ENCODE measurements around the gene UROC1. TPM values are rescaled to one million over a fixed set of nuclear protein-coding genes. Genes with fewer than 3 reads are reported as not detected.

The UROC1 gene
- total RNA-seq, 1 donor from 2014 or later: not detected

DNA sequence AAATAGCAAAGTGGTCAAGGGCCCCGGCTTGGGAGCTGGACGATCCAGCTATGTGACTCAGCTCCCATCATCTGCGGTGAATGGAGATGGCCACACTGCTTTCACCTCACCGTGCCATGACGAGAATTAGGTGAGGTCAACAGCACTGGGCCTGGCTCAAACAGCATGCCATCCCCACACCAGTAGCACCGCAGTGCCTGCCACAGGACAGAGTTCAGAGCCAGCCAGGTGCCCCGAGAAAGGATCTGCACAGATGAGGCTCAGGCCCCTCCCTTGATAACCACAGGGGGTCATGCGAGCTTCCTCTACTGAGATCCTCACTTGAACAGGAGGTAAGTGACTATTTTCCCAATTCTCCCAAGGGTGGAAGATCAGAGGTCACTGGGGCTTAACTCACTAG lies 71.3 kb downstream of the UROC1 start:
- DNase-seq (ENCODE audit: low read depth): no peak

DNA sequence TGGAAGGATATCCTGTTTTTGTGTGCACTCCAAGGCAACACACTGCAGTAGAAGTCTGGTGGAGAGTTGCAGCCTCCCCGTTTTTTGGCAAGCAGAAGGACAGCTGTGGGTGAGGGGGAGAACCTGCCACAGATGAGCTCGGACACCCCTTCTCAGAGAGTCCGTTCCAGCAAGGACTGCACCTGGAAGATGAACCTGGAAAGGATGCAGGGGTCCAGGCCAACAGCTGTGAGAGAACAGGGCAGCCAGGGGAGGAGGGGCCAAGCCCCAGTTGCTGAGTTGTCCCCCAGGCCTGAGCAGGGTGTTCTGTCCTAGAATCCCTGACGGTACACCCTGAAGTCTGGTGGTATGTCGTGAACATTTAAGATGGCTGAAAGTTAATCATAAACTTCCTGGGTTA lies 72.1 kb downstream of the UROC1 start:
- no peak for DNase-seq (ENCODE audit: low read depth)

DNA sequence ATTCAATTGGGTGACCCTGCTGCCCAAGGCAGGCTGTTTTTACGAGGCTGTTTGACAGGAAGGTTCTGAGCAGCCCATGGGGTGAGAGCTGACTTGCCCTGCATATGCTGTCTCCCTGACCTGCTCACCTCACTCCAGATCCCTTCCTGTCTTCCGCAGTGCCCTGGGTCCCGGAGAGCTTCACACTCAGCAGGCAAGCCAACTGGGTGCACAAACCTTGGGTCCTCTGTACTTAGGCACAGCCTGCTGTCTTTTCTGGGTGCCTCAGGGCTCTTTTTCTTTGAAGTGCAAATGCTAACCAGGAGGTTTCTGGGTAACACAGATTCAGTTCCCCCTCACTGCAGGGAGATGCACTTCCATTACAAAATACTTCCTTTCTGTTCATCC lies 74.7 kb downstream of the UROC1 start:
- no peak for DNase-seq (ENCODE audit: low read depth)

DNA sequence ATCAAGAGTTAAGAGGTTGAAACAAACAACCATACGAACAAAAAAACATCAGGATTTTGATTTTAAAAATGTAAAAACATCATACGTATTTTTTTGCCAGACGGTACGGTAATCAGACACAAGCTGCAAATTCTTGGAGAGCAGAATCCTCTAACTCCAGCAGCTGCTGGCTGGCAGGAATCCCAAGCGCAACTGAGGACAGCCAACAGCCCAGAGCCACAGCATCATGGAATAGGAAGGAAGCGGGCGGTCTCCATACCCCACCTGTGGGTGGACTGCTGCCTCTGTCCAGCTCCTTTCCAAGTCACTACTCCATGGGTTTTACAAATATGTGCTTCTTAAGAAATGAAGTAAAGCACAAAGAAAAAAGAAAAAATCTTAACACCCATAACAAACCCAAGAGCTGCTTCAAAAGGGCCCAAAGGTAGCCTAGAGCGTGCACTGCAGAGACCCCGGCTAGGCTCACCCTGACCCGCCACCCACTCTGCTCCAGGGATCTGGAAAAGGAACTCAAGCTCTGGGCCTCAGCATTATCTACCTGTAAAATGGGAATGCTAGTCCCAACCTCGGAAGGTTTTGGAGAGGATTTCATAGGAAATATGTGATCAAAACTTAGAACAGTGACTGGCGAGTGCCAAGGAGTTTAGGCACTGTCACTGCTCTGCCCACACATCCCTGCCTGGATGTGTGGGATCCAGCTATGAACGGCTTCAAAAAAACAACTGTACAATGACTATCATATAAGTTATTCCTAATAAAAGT lies 75.3 kb downstream of the UROC1 start:
- DNase-seq (ENCODE audit: low read depth): peak; percentile 25

GRCh38 chr3:126441256-126441880 lies 76.2 kb downstream of the UROC1 start:
- no peak for DNase-seq (ENCODE audit: low read depth)

DNA sequence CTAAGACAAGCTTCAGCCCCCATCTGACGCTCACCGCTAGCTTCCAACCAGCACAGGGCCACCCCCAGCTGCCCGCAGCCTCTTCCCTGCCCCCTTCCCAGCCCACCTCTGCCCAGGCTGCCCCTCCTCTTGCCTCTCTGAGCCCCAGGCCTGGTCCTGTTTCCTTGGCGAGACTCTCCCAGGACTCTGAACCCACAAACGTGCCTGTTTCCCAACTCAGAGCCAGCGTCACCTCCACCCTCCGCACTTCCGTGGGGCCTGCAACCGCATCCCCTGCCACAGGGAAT lies 76.9 kb downstream of the UROC1 start:
- no peak for DNase-seq (ENCODE audit: low read depth)

- DNase-seq (ENCODE audit: low read depth): no peak
Measured at GRCh38 chr3:126439968-126440708, 77.4 kb downstream of the UROC1 start.

GRCh38 chr3:126439346-126439967 lies 78.1 kb downstream of the UROC1 start:
- DNase-seq (ENCODE audit: low read depth): no peak

DNA sequence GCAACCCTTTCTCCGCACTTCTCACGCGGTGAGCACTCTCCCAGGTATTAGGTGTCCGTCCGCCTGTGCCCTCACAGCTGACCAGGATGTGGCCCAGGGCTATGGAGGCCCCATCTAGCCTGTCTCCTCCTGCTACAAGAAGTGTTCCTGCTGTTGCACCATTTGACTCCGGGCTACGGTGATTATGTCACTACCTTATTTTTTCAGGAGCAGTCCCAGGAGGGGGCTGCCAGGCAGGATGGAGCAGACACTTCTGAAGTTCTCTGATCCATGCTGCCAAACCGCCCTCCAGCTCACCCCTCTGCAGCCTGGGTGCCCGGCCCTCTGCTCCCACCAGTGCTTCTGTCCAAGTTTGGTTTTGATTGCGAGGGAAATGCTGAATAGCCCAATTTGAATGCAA lies 78.8 kb downstream of the UROC1 start:
- DNase-seq (ENCODE audit: low read depth): no peak

DNA sequence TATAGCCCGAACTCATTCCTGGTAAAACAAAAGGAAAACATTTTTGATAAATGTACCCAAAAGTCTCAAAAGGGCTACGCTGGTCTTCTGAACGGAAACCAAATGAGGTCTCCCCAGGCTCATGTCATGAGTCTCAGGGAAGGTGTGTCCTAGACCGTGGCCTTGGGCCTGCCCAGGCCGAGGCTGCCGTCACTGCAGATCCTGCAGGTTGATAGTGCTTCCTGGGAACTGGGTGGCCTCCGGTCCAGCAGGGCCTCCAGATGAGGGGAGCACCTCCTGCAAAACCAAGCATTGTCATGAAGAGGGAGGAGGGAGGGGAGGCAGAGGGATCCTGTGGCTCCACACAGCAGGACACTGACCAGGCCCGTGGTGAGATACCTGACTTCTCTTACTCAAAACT lies 79.4 kb downstream of the UROC1 start:
- DNase-seq (ENCODE audit: low read depth): no peak

DNA sequence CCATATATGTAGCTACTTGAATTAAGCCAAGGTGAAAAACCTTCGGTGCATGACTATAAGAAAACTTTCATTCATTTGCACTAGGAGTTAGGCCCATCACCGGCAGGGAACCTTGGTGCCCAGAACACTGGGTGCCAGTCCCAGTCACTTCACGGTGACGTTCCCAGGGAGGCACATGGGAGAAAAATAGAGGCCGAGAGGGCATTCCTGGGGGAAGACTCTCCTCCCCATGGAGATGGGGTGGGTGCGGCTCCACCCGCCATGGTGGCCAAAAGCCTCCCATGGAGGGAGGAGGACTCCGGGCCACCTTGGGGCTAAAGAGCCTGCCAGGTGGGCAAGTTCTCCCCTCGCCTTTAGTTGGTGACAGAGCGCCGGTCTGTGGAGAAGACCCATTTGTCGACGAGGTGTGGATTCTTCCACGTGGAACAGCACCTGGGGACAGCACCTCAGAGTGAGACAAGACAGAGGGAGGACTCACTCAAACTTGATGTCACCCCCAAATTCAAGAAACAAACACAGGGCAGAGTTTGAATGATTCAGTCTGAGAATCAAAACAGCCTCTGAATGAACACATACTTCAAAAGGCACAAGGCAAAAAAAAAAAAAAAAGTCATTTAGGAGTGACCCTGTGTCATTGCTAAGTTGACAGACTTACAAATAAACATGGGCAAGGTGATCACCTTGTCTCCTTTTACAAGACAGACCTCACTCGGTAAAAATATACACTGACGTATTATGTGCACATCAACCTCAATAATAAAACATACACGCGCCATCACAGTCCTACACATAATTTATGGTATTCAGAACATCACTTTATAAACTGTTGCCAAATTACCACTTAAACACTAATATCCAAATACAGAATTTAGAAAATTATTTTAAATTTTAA lies 80.5 kb downstream of the UROC1 start:
- no peak for DNase-seq (ENCODE audit: low read depth)

DNA sequence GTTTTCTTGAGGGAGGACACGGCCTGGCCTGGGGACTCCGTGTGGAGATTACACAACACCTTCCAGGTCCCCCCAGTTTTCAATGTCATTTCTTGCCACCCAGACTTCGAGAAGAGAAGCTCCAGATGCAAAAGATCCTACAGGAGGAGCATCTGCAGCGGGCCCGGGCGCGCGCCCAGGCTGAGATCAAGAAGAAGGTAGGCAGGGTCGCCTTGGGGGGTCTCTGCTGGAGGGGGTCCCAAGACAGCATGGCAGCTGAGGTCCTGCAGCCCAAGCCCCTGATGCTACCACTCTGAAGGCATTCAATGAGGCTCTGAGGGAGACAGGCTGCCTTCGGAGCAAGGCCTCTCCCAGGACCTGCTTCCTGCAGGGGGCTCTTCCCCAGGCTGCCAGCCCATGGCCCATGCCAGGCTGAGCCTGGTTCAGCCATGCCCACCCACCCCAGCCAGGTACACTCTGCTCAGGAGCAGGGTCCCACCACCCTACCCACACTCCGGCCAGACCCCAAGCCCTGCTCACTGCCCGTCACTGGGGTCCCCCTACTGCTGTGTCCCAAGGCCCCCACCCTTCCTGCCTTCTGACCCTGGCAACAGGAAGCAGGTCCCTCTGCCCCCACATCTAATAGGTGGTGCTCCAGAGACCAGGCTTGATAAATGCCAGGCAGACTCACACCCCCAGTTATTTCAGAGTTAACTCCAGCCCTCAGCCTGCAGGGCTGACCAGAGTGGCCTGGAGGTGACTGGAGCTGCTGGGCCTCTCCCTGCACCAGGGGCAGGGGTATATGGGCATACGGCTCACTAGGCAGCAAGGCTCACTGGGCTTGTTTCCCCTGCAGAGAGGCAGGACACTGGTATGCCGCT lies 81.9 kb downstream of the UROC1 start:
- no peak for DNase-seq (ENCODE audit: low read depth)

DNA sequence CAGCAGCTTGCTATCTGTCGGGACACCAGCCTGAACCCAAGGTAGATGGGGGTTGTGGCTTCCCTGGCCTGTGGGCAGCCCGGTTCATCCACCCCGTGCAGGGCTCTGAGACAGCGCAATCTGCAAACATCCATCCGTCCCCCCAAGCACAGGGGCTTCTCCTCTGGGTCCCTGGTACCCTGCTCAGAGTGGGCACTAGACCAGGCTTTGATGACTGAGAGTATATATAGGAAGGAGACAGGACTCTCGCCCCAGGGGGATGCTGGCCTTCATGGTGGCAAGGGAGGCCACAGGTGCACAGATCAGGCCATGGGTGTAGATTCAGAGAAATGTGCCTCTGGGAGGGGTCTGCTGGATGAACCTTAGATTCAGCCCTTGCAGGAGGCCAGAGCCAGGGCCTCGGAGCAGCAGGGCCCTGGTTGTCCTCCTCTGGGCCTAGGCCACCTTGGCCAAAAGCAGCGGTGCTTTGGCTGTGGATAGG lies 82.6 kb downstream of the UROC1 start:
- DNase-seq (ENCODE audit: low read depth): no peak

- DNase-seq (ENCODE audit: low read depth): no peak
Measured at GRCh38 chr3:126434264-126434590, 83.3 kb downstream of the UROC1 start.

DNA sequence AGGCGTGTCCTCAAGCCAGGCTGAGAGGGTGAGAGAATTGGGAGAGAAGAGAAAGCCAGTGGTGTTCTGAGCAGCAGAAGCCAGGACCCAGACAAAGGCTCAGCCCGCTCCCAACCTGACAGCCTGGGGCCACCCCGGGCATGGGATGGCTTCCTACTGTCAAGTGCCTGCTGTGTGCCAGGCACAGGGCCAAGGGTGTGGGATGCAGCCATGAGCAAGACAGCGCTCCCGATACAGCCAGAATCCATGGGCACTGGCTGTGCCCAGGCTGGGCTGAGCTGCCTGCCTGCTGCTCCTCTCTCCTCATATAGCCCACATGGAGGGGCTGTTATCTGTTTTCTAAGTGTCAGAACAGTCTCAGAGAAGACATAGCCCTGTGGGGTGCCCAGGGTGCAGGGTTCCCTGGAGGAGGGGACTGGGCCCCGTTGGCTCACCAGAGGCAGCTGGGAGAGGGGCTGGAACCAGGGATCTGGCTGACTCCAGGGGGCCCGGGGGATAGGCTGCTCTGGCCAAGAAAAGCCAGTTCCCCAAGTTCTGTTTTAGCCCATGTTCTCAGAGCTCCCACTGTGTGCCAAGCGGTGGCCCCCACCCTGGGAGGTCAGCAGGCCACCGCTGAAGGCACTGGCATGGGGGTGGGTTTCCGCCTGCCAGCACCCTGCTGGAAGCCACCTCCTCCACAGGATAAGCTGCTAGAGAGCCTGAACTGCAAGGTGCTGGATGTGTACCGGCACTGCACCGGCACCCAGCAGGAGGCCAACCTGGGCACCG lies 83.9 kb downstream of the UROC1 start:
- no peak for DNase-seq (ENCODE audit: low read depth)

GRCh38 chr3:126433105-126433430 lies 84.5 kb downstream of the UROC1 start:
- no peak for DNase-seq (ENCODE audit: low read depth)

DNA sequence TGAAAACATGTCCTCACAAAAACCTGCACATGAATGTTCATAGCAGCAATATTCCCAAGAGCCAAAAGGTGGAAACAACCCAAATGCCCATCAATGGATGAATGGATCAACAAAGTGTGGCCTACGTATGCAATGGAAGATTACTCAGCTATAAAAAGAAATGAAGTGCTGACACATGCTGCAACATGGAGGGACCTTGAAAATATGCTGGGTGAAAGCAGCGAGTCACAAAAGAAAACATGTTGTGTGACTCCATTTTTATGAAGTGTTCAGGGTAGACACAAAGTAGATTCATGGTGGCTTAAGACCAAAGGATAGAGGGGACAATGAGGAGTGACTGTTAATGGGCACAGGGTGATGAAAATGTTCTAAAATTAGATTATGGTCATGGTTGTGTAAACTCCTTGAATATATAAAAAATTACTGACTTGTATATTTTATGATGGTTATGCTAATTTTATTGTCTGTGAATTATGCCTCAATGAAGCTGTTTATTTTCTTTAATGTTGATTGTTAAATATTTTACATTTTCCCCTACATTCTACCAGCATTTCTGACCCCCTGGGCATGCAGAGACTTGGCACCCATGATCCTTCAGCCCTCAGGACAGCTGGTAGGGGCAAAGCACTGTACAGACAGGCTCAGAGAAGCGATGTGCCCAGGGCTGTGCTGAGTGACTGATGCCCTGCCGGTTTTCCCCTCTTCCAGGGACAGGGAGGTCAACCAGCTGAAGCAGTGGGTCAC lies 85.0 kb downstream of the UROC1 start:
- DNase-seq (ENCODE audit: low read depth): no peak

All from myocyte (in vitro differentiated cells).